Stimulated activated effector memory CD8-positive, alpha-beta T cell treated with anti-CD3 and anti-CD28 coated beads, Interleukin-12 subunit alpha, Interleukin-12 subunit beta, amount 100 ng/mL, for 72 hours (primary cell): Measurements from ENCODE around the gene CCDC195.
"Not testable (repeated sequence)": the region's sequence is repeated elsewhere in the genome, so short reads cannot be mapped to it uniquely, and the experiment has no call there.

Experiments
- ATAC-seq: fragments of 150-1000 bp; cut with Tn5 transposase; 2 replicates; pipeline ENCODE4 v1.10.0; 2021
- DNase-seq, 2 donors: peaks; one replicate each; pipeline ENCODE4 v3.0.0; 2021 to 2022; ENCODE audit warnings: low spot score in 2 of 2
- H3K27ac Mint-ChIP-seq: one replicate; pipeline ENCODE4 v1.8.0; 2022; ENCODE audit warnings: mild to moderate bottlenecking, mixed read lengths
- H3K36me3 Mint-ChIP-seq: one replicate; pipeline ENCODE4 v1.8.0; 2022; ENCODE audit warnings: mild to moderate bottlenecking, mixed read lengths
- H3K4me1 Mint-ChIP-seq: one replicate; pipeline ENCODE4 v1.8.0; 2022; ENCODE audit warnings: mixed read lengths
- H3K4me3 Mint-ChIP-seq: one replicate; pipeline ENCODE4 v1.8.0; 2022; ENCODE audit warnings: mild to moderate bottlenecking, mixed read lengths
- H3K9me3 Mint-ChIP-seq: one replicate; pipeline ENCODE4 v1.8.0; 2022; ENCODE audit warnings: mixed read lengths

Gene CCDC195

GRCh38 chr2:224666951-224667553 lies 49.1 kb downstream of the CCDC195 start:
- Mint-ChIP-seq H3K27ac (no peak overlapping the region), H3K9me3 (peaks cover 5% of the 10 kb centered on the region), H3K4me1 (no peaks in the 10 kb centered on the region), H3K36me3 (no peaks in the 10 kb centered on the region), H3K4me3 (no peak overlapping the region)
- no peak for DNase-seq
- ATAC-seq = peak; percentile 39

DNA sequence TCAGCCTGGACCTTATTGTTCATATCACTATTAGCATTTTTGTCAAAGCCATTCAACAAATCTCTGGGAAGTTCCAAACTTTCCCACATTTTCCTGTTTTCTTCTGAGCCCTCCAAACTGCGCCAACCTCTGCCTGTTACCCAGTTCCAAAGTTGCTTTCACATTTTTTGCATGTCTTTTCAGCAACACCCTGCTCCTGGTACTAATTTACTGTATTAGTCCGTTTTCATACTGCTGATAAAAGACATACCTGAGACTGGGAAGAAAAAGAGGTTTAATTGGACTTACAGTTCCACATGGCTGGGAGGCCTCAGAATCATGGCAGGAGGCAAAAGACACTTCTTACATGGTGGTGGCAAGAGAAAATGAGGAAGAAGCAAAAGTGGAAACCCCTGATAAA lies 52.8 kb downstream of the CCDC195 start:
- H3K4me1 Mint-ChIP-seq, DNase-seq, H3K4me3 Mint-ChIP-seq, H3K36me3 Mint-ChIP-seq, ATAC-seq, H3K9me3 Mint-ChIP-seq, H3K27ac Mint-ChIP-seq: not testable (repeated sequence)

DNA sequence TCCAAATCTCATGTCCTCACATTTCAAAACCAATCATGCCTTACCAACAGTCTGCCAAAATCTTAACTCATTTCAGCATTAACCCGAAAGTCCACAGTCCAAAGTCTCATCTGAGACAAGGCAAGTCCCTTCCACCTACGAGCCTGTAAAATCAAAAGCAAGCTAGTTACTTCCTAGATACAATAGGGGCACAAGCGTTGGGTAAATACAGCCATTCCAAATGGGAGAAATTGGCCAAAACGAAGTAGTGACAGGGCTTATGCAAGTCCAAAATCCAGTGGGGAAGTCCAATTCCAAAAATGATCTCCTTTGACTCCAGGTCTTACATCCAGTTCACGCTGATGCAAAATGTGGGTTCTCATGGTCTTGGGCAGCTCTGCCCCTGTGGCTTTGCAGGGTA lies 54.5 kb downstream of the CCDC195 start:
- not testable (repeated sequence) for H3K36me3 Mint-ChIP-seq, H3K4me1 Mint-ChIP-seq, H3K4me3 Mint-ChIP-seq

DNA sequence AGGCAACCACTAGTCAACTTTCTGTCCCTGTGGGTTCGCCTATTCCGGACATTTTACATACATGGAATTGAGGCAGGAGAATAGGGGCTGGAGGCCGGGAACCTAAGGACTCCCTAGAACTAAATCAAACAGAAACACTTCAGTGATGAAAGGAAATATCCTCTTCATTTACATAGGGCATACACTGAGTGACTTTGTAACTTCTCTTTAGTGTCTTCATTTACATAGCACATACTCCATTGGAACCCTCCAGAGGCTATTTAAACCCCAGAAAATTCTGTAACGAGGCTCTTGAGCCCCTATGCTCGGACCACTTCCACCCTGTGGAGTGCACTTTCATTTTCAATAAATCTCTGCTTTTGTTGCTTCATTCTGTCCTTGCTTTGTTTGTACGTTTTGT lies 56.5 kb downstream of the CCDC195 start:
- ATAC-seq (no peak), DNase-seq (no peak)
- Mint-ChIP-seq H3K36me3 (no peaks in the 10 kb centered on the region), H3K4me3 (no peak overlapping the region), H3K27ac (no peak overlapping the region), H3K4me1 (no peaks in the 10 kb centered on the region), H3K9me3 (peaks cover 5% of the 10 kb centered on the region)

More for the DNA sequence above, 54.5 kb downstream of the CCDC195 start:
- not testable (repeated sequence) for ATAC-seq, H3K27ac Mint-ChIP-seq, H3K9me3 Mint-ChIP-seq, DNase-seq

DNA sequence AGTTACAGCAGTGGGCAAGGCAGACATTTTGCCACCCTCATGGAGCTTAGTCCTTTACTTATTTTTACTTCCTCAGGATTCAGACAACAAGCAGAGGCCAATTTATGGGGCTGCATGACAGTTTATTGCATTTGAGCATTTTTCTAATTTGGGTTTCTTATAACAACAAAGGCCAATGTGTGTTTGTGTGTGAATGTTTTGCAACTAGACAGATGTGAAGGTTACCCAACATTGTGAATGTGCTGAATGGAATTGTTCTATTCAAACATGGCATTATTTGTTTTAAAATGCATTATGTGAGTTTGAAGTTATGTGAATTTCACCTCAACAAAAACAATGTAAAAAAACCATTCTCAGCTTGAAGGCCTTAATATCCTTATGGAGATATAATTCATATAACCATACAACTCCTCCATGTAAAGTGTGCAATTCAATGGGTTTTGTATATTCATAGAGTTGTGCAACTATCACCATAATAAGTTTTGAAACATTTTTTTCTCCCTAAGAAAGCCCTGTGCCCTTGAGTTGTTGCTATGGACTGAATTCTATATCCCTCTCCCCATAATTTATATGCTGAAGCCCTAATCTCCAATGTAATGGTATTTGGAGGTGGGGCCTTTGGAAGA lies 57.3 kb downstream of the CCDC195 start:
- H3K36me3 Mint-ChIP-seq = no peaks in the 10 kb centered on the region
- no peak overlapping the region for H3K4me3 Mint-ChIP-seq
- no peak for DNase-seq

DNA sequence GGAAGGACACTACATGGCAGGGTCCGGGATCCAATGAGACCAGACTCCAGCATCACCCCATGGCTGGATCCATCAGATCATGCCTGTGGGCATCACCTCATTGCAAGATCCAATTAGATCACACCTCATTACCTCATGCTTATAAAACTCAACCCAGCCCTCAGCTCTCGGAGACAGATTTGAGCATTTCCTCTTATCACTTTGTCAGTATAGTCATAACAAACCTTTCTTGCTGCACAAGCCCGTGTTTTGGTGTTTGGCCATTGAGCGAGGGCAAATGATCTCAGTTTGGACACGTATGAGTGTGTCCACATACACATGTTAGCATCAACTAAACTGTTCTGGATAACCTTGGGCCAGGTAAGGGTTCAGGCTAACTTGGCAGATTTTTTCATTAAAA lies 58.8 kb downstream of the CCDC195 start:
- ATAC-seq (no peak), DNase-seq (no peak)
- H3K27ac Mint-ChIP-seq = no peak overlapping the region

More for the DNA sequence above, 57.3 kb downstream of the CCDC195 start:
- no peaks in the 10 kb centered on the region for H3K4me1 Mint-ChIP-seq
- peaks cover 5% of the 10 kb centered on the region for H3K9me3 Mint-ChIP-seq
- no peak for ATAC-seq
- H3K27ac Mint-ChIP-seq = no peak overlapping the region

DNA sequence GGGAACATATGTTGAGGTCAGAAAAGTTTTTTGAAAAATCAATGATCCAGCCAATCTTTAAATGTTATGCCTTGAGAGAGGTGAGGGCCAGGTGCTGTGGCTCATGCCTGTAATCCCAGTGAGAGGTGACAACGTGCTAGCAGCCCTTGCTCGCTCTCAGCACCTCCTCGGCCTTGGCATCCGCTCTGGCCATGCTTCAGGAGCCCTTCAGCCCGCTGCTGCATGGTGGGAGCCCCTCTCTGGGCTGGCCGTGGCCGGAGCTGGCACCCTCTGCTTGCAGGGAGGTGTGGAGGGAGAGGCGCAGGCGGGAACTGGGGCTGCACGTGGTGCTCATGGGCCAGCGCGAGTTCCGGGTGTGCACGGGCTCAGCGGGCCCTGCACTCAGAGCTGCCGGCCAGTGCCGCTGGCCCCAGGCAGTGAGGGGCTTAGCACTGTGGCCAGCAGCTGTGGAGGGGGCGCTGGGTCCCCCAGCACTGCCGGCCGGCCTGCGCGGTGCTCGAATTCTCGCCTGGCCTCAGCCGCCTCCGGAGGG lies 61.1 kb downstream of the CCDC195 start:
- ATAC-seq (no peak), DNase-seq (no peak)
- Mint-ChIP-seq H3K4me3 (no peak overlapping the region), H3K9me3 (no peaks in the 10 kb centered on the region), H3K27ac (no peak overlapping the region), H3K4me1 (no peaks in the 10 kb centered on the region), H3K36me3 (no peaks in the 10 kb centered on the region)

More for the DNA sequence above, 58.8 kb downstream of the CCDC195 start:
- H3K9me3 Mint-ChIP-seq = no peaks in the 10 kb centered on the region
- H3K4me3 Mint-ChIP-seq = no peak overlapping the region
- no peaks in the 10 kb centered on the region for H3K4me1 Mint-ChIP-seq
- H3K36me3 Mint-ChIP-seq = no peaks in the 10 kb centered on the region
